ENCODE data around the gene UQCRC1. TPM values are rescaled to one million over a fixed set of nuclear protein-coding genes. Genes with fewer than 3 reads are reported as not detected.

The UQCRC1 gene
- 191 and 193 TPM in 2 replicates for total RNA-seq

DNA sequence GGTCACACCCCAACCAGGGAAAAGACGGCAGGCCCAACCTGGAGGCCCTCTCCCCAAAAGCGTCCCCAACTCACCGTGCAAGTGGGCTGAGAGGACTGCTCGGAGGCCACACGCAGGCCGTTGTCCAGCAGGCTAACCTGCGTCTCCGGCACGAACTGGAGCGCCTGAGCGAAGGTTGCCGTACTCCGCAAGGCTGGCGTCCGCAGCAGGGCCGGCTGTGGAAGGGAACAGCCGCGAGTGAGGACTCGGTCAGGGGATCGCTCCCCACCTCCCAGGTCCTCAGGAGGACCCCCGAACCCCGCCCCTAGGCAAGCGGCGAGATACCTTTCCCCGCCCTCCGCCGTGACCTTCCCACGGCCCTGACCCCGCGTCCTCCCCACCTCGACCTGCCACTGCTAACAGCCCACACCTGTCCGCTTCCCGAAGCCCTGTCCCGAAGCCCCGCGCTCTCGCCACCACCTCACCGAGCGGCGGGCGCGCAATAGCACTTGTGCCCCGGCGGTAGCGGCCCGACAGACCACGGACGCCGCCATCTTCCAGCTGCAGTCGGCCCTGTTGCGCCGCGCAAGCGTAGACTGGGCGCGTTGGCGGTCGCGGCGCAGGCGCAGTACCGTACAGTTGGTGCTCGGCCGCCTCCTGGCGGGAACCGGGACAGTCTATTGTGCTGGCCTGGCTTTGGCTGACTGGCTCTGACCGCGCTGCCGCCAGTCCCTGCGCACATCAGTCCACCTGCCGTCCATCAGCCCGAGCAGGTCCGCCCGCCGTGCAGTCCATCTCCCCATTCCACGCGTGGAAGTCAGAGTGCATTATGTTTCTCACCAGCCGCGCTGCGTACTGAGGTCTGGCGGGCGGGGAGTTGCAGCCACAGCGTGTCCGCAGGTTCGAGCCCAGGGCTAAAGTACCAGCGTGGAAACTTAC is at the start of gene UQCRC1:
Gene UQCRC1, minus strand, starts transcription at position 559 of the 918 bp plus-strand sequence. Its CDS starts 26 bp downstream, at position 533.
- Mint-ChIP-seq H3K27ac (peak within 1 kb of the TSS; percentile 97), H3K27me3 (ENCODE audit: insufficient read depth) (peaks cover 2% of the 10 kb centered on the region), H3K36me3 (ENCODE audit: low read depth) (peaks cover 16% of the 10 kb centered on the region), H3K9me3 (no peaks in the 10 kb centered on the region), H3K4me3 (peak within 1 kb of the TSS; percentile 100), H3K4me1 (ENCODE audit: low read depth) (peaks cover 22% of the 10 kb centered on the region)
- intact Hi-C loops (cut with micrococcal nuclease), result loop anchor here (1.0 kb wide), 6 partner anchors 26 to 208 kb away; partner anchors contain the start of genes NCKIPSD and SLC26A6
- peak; percentile 92 for DNase-seq (ENCODE audit: low spot score)

DNA sequence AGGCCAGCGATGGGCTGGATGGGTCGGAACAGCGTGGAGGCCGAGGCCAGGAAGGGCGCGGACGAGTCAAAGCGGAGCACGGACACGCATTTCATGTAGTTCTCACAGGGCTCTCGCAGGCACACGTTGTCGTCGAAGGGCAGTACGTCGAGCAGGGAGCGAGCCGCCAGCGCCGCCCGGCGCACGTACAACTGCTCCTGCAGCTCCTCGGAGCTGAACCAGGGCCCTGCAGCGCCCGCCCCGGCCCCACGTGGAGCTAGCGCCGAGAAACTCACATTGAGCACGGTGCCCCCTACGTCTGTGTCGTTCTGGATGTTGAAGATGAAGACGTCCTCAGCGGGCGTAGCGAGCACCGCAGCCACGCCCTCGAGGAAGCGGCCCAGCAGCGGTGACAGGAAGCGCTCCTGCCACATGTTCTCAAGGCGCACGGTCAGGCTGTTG is 47.4 kb upstream of the UQCRC1 start:
- Mint-ChIP-seq H3K36me3 (ENCODE audit: low read depth) (peaks cover 4% of the 10 kb centered on the region), H3K27me3 (ENCODE audit: insufficient read depth) (peaks cover 6% of the 10 kb centered on the region), H3K9me3 (no peaks in the 10 kb centered on the region), H3K27ac (peak overlapping the region; percentile 79), H3K4me1 (ENCODE audit: low read depth) (peaks cover 7% of the 10 kb centered on the region), H3K4me3 (peak overlapping the region; percentile 76)
- no peak for DNase-seq (ENCODE audit: low spot score)
- intact Hi-C loops (cut with micrococcal nuclease), result loop anchor here (1.0 kb wide), 6 partner anchors 7 to 99 kb away; partner anchors contain the start of genes NCKIPSD, SLC26A6 and UQCRC1

DNA sequence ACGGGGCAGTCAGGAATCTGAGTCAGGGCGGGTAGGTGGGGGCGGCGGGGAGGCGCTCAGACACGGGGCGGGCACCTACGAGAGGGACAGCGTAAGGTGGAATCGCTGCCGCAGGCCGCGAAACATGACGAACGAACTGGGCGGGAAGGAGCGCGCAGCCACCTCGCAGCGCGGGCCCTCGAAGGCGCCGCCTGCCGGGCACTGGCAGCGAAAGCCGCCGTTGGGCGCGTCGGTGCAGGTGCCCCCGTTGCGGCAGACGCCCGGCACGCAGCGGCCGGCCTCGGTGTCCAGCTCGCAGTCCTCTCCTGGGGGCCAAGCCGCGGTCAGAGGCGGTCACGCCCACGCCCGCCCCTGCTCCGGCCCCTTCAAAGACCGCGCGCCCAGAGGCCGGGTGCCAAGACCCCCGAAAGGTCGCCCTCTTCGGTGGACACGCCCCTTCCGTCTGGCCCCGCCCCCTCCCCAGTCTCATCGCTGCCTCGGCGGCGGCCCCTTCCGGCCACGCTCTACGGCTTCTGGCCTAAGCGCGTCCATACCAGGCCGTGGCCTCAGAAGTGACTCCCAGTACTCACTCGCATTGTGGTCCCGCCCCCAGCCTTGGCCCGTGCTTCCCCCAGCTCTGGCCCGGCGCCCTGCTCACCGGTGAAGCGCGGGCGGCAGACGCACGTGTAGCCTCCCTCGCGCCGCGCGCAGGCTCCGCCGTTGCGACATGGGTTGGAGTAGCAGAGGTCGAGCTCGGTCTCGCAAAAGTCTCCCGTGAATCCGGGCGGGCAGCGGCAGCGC is 46.8 kb upstream of the UQCRC1 start:
- intact Hi-C loops (cut with micrococcal nuclease), result loop anchor here (1.0 kb wide), 6 partner anchors 8 to 98 kb away; partner anchors contain the start of genes NCKIPSD, SLC26A6 and UQCRC1
- Mint-ChIP-seq H3K27ac (peak overlapping the region; percentile 89), H3K9me3 (no peaks in the 10 kb centered on the region), H3K4me3 (peak overlapping the region; percentile 79), H3K4me1 (ENCODE audit: low read depth) (peaks cover 7% of the 10 kb centered on the region), H3K36me3 (ENCODE audit: low read depth) (peaks cover 4% of the 10 kb centered on the region), H3K27me3 (ENCODE audit: insufficient read depth) (peaks cover 4% of the 10 kb centered on the region)
- peak; percentile 80 for DNase-seq (ENCODE audit: low spot score)

DNA sequence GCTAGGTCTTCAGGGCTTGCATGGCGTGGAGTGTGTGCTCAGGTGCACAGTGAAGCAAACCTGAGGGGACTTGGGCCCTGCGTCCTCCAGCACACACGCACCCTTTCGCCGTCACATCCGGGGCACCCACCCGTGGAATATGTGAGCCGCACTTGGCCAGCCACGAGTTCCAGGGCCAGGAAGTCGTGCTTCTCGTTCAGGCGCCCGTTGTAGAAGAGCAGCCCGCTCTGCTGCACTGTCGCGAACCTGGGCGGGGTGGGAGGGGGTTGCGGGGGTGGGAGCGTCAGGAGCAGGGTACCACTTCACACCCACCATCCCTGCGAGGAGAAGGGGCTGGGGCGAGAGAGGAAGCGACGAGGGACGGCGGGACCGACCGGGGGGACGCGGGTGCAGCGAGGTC is 46.2 kb upstream of the UQCRC1 start:
- H3K9me3 Mint-ChIP-seq, result no peaks in the 10 kb centered on the region
- H3K4me1 Mint-ChIP-seq (ENCODE audit: low read depth), result peaks cover 7% of the 10 kb centered on the region
- H3K27me3 Mint-ChIP-seq (ENCODE audit: insufficient read depth), result peaks cover 2% of the 10 kb centered on the region
- peaks cover 4% of the 10 kb centered on the region for H3K36me3 Mint-ChIP-seq (ENCODE audit: low read depth)
- H3K4me3 Mint-ChIP-seq, result peak overlapping the region; percentile 79
- peak overlapping the region; percentile 89 for H3K27ac Mint-ChIP-seq
- peak; percentile 41 for DNase-seq (ENCODE audit: low spot score)
- intact Hi-C loops (cut with micrococcal nuclease), result loop anchor here (1.0 kb wide), 7 partner anchors 9 to 386 kb away; partner anchors contain the start of genes NCKIPSD, SLC26A6 and UQCRC1

GRCh38 chr3:48655063-48655462 is 45.6 kb upstream of the UQCRC1 start:
- intact Hi-C loops (cut with micrococcal nuclease), result loop anchor here (1.0 kb wide), 1 partner anchor 386 kb away; no protein-coding TSS in a partner anchor
- no peaks in the 10 kb centered on the region for H3K9me3 Mint-ChIP-seq

DNA sequence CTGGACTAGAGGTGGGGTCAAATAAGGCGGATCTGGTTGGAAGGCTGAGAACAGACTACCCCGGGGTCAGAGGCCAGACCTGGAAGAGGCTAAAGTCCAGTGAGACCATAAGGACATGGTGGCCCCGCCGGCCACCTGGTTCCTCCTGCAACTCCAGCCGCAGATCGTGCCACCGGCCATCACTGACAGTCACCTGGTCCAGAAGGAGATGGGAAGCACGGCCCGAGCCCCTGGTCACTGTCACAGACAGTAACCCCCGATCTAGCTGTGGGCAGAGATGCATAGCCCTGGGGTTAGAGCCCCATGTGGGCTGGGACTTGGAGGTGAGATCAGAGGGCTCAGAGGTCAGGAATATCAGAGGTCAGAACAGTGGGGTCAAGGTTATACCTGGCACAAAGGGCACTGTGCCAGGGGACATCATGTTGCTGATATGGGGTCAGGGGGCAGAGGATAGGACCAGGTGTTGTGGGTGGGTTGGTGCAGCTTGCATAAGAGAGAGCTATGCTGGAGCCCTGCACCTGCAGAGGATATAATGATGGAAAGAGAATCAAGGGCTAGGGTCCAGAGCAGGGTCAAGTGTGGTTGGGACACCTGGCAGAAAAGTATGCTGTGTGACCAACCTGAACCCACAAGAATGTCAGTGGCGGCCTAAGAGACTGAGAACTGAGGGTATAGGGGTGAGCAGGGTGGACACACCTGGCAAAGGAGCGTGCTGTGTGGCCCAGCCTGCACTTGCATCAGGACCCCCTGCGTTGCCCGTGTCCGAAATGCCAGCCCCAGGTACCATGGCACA is 43.7 kb upstream of the UQCRC1 start:
- Mint-ChIP-seq H3K27ac (no peak overlapping the region), H3K36me3 (ENCODE audit: low read depth) (peaks cover 4% of the 10 kb centered on the region), H3K27me3 (ENCODE audit: insufficient read depth) (peaks cover 2% of the 10 kb centered on the region), H3K9me3 (no peaks in the 10 kb centered on the region), H3K4me1 (ENCODE audit: low read depth) (peaks cover 7% of the 10 kb centered on the region), H3K4me3 (no peak overlapping the region)
- DNase-seq (ENCODE audit: low spot score), result no peak
- intact Hi-C loops (cut with micrococcal nuclease), result no loop called here

More at GRCh38 chr3:48655063-48655462, 45.6 kb upstream of the UQCRC1 start:
- Mint-ChIP-seq H3K36me3 (ENCODE audit: low read depth) (peaks cover 4% of the 10 kb centered on the region), H3K4me1 (ENCODE audit: low read depth) (peaks cover 7% of the 10 kb centered on the region), H3K4me3 (peak overlapping the region; percentile 75), H3K27ac (peak overlapping the region; percentile 89), H3K27me3 (ENCODE audit: insufficient read depth) (peaks cover 2% of the 10 kb centered on the region)
- no peak for DNase-seq (ENCODE audit: low spot score)

DNA sequence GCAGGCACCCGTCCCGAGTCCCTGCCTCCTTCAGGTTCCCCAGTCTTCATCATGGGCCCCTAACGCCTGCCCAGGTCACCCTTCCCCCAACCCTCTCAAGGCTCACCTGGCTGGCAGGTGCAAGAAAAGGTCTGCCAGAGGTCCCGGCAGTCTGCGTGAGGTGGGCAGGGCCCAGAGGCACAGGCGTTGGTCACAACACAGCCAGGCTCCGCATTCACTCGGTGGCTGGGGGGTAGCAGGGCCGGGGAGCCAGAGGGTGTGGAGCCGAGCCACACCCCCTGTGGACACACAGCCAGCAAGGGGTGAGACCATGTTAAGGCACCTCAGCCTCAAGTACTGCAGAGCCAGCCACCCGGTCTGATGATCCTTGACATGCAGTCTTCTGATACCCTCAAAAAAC is 42.3 kb upstream of the UQCRC1 start:
- peaks cover 4% of the 10 kb centered on the region for H3K36me3 Mint-ChIP-seq (ENCODE audit: low read depth)
- H3K27ac Mint-ChIP-seq, result no peak overlapping the region
- H3K9me3 Mint-ChIP-seq, result no peaks in the 10 kb centered on the region
- no peak overlapping the region for H3K4me3 Mint-ChIP-seq
- H3K27me3 Mint-ChIP-seq (ENCODE audit: insufficient read depth), result peaks cover 2% of the 10 kb centered on the region
- intact Hi-C loops (cut with micrococcal nuclease), result no loop called here
- no peak for DNase-seq (ENCODE audit: low spot score)
- peaks cover 7% of the 10 kb centered on the region for H3K4me1 Mint-ChIP-seq (ENCODE audit: low read depth)

DNA sequence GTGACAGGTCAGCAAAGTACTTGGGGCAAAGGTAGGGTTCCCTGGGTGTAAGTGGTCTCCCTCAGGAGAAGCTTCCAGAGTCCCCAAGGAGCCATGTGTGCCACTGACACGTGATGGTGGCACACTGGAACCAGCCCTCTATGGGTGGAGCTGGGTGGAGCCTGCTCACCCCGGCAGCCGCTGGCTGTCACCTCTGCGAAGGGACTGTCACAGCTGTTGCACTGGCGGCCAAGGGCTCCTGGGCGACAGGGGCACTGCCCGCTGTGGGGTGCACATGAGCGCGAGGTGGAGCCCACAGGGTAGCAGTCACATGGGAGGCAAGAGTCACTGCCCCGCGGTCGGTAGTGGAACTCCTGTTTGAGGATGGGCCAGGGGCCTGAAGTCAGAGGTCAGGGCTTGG is 41.3 kb upstream of the UQCRC1 start:
- Mint-ChIP-seq H3K27me3 (ENCODE audit: insufficient read depth) (peaks cover 2% of the 10 kb centered on the region), H3K4me1 (ENCODE audit: low read depth) (peaks cover 7% of the 10 kb centered on the region), H3K4me3 (no peak overlapping the region), H3K27ac (no peak overlapping the region), H3K36me3 (ENCODE audit: low read depth) (peaks cover 4% of the 10 kb centered on the region), H3K9me3 (no peaks in the 10 kb centered on the region)
- no peak for DNase-seq (ENCODE audit: low spot score)
- intact Hi-C loops (cut with micrococcal nuclease), result no loop called here

DNA sequence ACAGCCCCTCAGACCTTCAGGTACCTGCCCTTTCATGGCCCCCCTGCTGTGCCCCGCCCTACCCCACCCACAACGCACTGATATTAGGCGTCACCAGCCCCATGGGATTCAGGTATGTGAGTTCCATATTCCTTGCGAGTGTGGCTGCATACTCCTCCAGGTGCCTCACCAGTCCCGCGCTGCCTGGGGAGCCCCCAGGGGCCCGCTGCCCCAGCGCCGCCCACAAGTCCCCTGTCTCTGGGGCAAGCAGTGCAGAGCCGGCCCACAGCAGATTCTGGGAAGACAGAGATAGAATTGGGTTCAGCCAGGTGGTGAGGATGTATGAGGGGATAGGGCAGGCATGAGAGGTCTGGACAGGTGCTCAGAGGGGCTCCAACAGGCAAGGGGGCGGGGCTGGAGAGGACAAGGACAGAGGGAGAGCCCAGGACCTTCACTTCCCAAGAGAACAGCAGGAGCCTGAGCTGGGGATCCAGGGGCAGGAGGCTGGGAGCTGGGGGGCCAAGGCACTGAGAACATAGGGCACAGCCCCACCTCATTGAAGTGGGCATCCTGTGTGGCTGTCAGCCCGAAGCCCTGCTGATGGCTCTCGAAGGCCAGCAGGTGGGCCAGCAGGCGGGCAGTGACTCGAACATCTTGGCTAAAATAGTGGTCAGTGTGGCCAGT is 38.9 kb upstream of the UQCRC1 start:
- Mint-ChIP-seq H3K27ac (no peak overlapping the region), H3K9me3 (no peaks in the 10 kb centered on the region), H3K4me3 (no peak overlapping the region), H3K4me1 (ENCODE audit: low read depth) (no peaks in the 10 kb centered on the region), H3K27me3 (ENCODE audit: insufficient read depth) (no peaks in the 10 kb centered on the region), H3K36me3 (ENCODE audit: low read depth) (no peaks in the 10 kb centered on the region)
- intact Hi-C loops (cut with micrococcal nuclease), result no loop called here
- DNase-seq (ENCODE audit: low spot score), result no peak

DNA sequence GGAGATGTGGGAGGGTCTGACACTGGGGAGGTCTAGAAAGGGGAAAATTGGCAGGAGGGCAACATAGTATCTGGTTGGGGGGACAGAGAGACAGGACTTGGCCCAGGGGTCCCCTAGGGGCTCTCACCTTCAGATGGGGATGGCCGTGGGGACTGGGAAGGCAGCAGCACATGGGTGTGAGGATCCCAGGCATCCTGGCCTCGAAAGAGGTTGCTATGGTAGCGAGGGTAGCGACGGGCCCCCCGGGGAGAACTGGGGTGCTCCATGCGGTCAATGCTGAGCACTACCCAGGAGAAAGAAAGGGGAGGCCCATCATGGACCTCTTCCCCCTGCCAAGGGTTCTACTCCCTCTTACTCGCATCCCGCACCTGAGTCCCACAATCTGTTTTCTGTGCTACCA is 38.3 kb upstream of the UQCRC1 start:
- no peak for DNase-seq (ENCODE audit: low spot score)
- no peak overlapping the region for H3K27ac Mint-ChIP-seq
- no peaks in the 10 kb centered on the region for H3K9me3 Mint-ChIP-seq
- H3K36me3 Mint-ChIP-seq (ENCODE audit: low read depth), result no peaks in the 10 kb centered on the region
- H3K4me3 Mint-ChIP-seq, result no peak overlapping the region
- no peaks in the 10 kb centered on the region for H3K4me1 Mint-ChIP-seq (ENCODE audit: low read depth)
- intact Hi-C loops (cut with micrococcal nuclease), result no loop called here
- no peaks in the 10 kb centered on the region for H3K27me3 Mint-ChIP-seq (ENCODE audit: insufficient read depth)

- no peak overlapping the region for H3K27ac Mint-ChIP-seq
- no peaks in the 10 kb centered on the region for H3K36me3 Mint-ChIP-seq (ENCODE audit: low read depth)
- no peaks in the 10 kb centered on the region for H3K4me1 Mint-ChIP-seq (ENCODE audit: low read depth)
- H3K27me3 Mint-ChIP-seq (ENCODE audit: insufficient read depth), result no peaks in the 10 kb centered on the region
- no peak overlapping the region for H3K4me3 Mint-ChIP-seq
- DNase-seq (ENCODE audit: low spot score), result no peak
- H3K9me3 Mint-ChIP-seq, result no peaks in the 10 kb centered on the region
- intact Hi-C loops (cut with micrococcal nuclease), result no loop called here
Observed at GRCh38 chr3:48644898-48645760, 35.7 kb upstream of the UQCRC1 start.
